DOHH2 (cell line): ENCODE results near the gene TOMM40L.
"Not testable (repeated sequence)": the region's sequence is repeated elsewhere in the genome, so short reads cannot be mapped to it uniquely, and the experiment has no call there.

Source experiments
- CTCF ChIP-seq: fragments of 200-600 bp; sonication (generic); IDR thresholded peaks from one replicate; pipeline ENCODE4 v1.5.1; 2014; ENCODE audit warnings: antibody characterized with exemption, mild to moderate bottlenecking, low read depth, low read length; ENCODE audit not compliant: poor library complexity, severe bottlenecking
- EZH2phosphoT487 ChIP-seq: fragments of 200-600 bp; sonication (generic); IDR thresholded peaks from 2 replicates; pipeline ENCODE4 v1.6.1; 2017; ENCODE audit warnings: borderline replicate concordance, mild to moderate bottlenecking, antibody characterized with exemption, low read length, moderate library complexity, mixed read lengths

GRCh38 chr1:161257109-161257508 is 31.2 kb downstream of the TOMM40L start:
- TF ChIP-seq CTCF, EZH2phosphoT487: not testable (repeated sequence)
